H1 (cell line): ENCODE measurements around the gene SOX6. TPM values are rescaled to one million over a fixed set of nuclear protein-coding genes. Genes with fewer than 3 reads are reported as not detected.
A peak's percentile ranks its signal among the peaks of the same experiment; 100 is the strongest.

Experiments used
- CTCF ChIA-PET: fragments of 300-600 bp; sonication (Branson Sonifier 250); formaldehyde crosslinking; loops from one replicate; lab custom pipeline; 2021; ENCODE audit not compliant: partially characterized antibody; lab: Charles Lee
- POLR2A ChIA-PET: fragments of 300-600 bp; sonication (Branson Sonifier 250); formaldehyde crosslinking; loops from one replicate; lab custom pipeline; 2021; ENCODE audit warnings: inconsistent platforms; ENCODE audit not compliant: partially characterized antibody; lab: Charles Lee
- DNase-seq, 2 experiments: peaks; one replicate each; pipeline versions ENCODE4 v3.0.0 to v3.0.0-alpha.2; 2010 to 2022; ENCODE audit warnings: low spot score in 2 of 2, low read depth in 1 of 2, mixed read lengths in 1 of 2
- FAIRE-seq: peaks from 2 replicates; lab custom pipeline; 2011; peaks lifted over from hg19 to GRCh38; lab: Jason Lieb, UNC
- H2AFZ ChIP-seq: 2 replicates; pipeline ENCODE4 v1.8.1; 2012; ENCODE audit warnings: low read length, inconsistent platforms
- H2AK5ac ChIP-seq: 2 replicates; pipeline ENCODE4 v1.6.1; 2013; ENCODE audit warnings: low read depth, low read length
- H2BK120ac ChIP-seq: replicated peaks from 2 replicates; pipeline ENCODE3; 2013; ENCODE audit warnings: low read depth, low read length, inconsistent platforms
- H2BK12ac ChIP-seq: 2 replicates; pipeline ENCODE4 v1.6.1; 2013; ENCODE audit warnings: low read depth, low read length
- H2BK15ac ChIP-seq: 2 replicates; pipeline ENCODE4 v1.6.1; 2013; ENCODE audit warnings: low read length
- H2BK20ac ChIP-seq: 2 replicates; pipeline ENCODE4 v1.6.1; 2013; ENCODE audit warnings: low read length
- H2BK5ac ChIP-seq: 2 replicates; pipeline ENCODE4 v1.6.1; 2013; ENCODE audit warnings: low read depth, low read length
- H3K14ac ChIP-seq: 2 replicates; pipeline ENCODE4 v1.6.1; 2013; ENCODE audit warnings: inconsistent platforms; ENCODE audit not compliant: insufficient read length
- H3K18ac ChIP-seq: 2 replicates; pipeline ENCODE4 v1.6.1; 2013; ENCODE audit warnings: low read length; ENCODE audit errors: extremely low read depth
- H3K23ac ChIP-seq: 2 replicates; pipeline ENCODE4 v1.6.1; 2013; ENCODE audit warnings: inconsistent platforms; ENCODE audit not compliant: insufficient read length
- H3K23me2 ChIP-seq: 2 replicates; pipeline ENCODE4 v1.6.1; 2013; ENCODE audit warnings: low read depth, low read length
- H3K27ac ChIP-seq: 2 replicates; pipeline ENCODE4 v1.6.1; 2011; ENCODE audit warnings: low read depth, low read length, inconsistent platforms
- H3K27me3 ChIP-seq, 4 experiments: replicated peaks in 1 of 4; 1 replicate in 1 of 4; 2 replicates in 3 of 4; pipeline versions ENCODE4 v1.6.1 to v1.8.1; 2011 to 2013; ENCODE audit warnings: low read length in 3 of 4, mild to moderate bottlenecking in 3 of 4, inconsistent platforms in 2 of 4, mixed read lengths in 2 of 4, moderate library complexity in 1 of 4; ENCODE audit not compliant: control insufficient read depth in 3 of 4, insufficient read depth in 3 of 4; ENCODE audit errors: extremely low read depth in 1 of 4
- H3K36me3 ChIP-seq, 4 experiments: 2 replicates each; pipeline versions ENCODE4 v1.6.1 to v1.8.1; 2011 to 2013; ENCODE audit warnings: mild to moderate bottlenecking in 4 of 4, low read length in 3 of 4, moderate library complexity in 2 of 4, control low read depth in 1 of 4, inconsistent platforms in 1 of 4; ENCODE audit not compliant: insufficient read depth in 4 of 4, control insufficient read depth in 2 of 4
- H3K4ac ChIP-seq: replicated peaks from 2 replicates; pipeline ENCODE3; 2013; ENCODE audit warnings: low read length, low read depth, mixed read lengths, inconsistent platforms; ENCODE audit not compliant: insufficient read length
- H3K4me1 ChIP-seq, 4 experiments: replicated peaks in 1 of 4; 1 replicate in 1 of 4; 2 replicates in 3 of 4; pipeline versions ENCODE4 v1.6.1 to v1.8.1; 2011 to 2013; ENCODE audit warnings: low read length in 3 of 4, inconsistent platforms in 2 of 4, mixed read lengths in 1 of 4; ENCODE audit not compliant: insufficient read depth in 4 of 4, control insufficient read depth in 3 of 4
- H3K4me2 ChIP-seq, 2 experiments: 2 replicates each; pipeline versions ENCODE4 v1.6.1 to v1.8.1; 2011 to 2013; ENCODE audit warnings: low read depth in 2 of 2, low read length in 2 of 2, control low read depth in 1 of 2, inconsistent platforms in 1 of 2, mild to moderate bottlenecking in 1 of 2; ENCODE audit not compliant: insufficient read depth in 1 of 2
- H3K4me3 ChIP-seq, 4 experiments: fragments of 200-600, 300-600 bp in 1 of 4; sonication (generic), shearing (Covaris generic), sonication (Bioruptor Twin) in 1 of 4; 2 replicates each; pipeline versions ENCODE4 v1.5.1 to v1.8.1; 2011 to 2016; ENCODE audit warnings: low read length in 4 of 4, low read depth in 3 of 4, control low read depth in 2 of 4, inconsistent platforms in 2 of 4, mild to moderate bottlenecking in 2 of 4, mixed read lengths in 1 of 4, moderate library complexity in 1 of 4; ENCODE audit not compliant: insufficient read depth in 2 of 4; ENCODE audit errors: extremely low read depth in 1 of 4
- H3K56ac ChIP-seq: replicated peaks from 2 replicates; pipeline ENCODE3; 2013; ENCODE audit warnings: low read depth, mild to moderate bottlenecking, mixed read lengths, low read length, inconsistent platforms; ENCODE audit not compliant: insufficient read length
- H3K79me1 ChIP-seq: 2 replicates; pipeline ENCODE4 v1.6.1; 2013; ENCODE audit warnings: low read depth, low read length, control low read depth
- H3K79me2 ChIP-seq, 2 experiments: 2 replicates each; pipeline versions ENCODE4 v1.6.1 to v1.8.1; 2012 to 2013; ENCODE audit warnings: low read length in 2 of 2, mild to moderate bottlenecking in 2 of 2, inconsistent platforms in 1 of 2; ENCODE audit not compliant: insufficient read depth in 2 of 2, control insufficient read depth in 1 of 2
- H3K9ac ChIP-seq, 4 experiments: replicated peaks in 1 of 4; 1 replicate in 1 of 4; 2 replicates in 3 of 4; pipeline versions ENCODE4 v1.6.1 to v1.8.1; 2011 to 2013; ENCODE audit warnings: low read depth in 3 of 4, low read length in 3 of 4, control low read depth in 2 of 4, mild to moderate bottlenecking in 2 of 4, moderate library complexity in 2 of 4, inconsistent platforms in 1 of 4; ENCODE audit errors: extremely low read depth in 1 of 4
- H3K9me3 ChIP-seq, 2 experiments: 2 replicates each; pipeline versions ENCODE4 v1.6.1 to v1.8.1; 2012 to 2013; ENCODE audit warnings: mild to moderate bottlenecking in 2 of 2, moderate library complexity in 2 of 2, control low read depth in 1 of 2, inconsistent platforms in 1 of 2, low read depth in 1 of 2, low read length in 1 of 2, mixed read lengths in 1 of 2; ENCODE audit not compliant: insufficient read depth in 2 of 2
- H4K20me1 ChIP-seq, 2 experiments: replicated peaks in 1 of 2; 2 replicates each; pipeline versions ENCODE3 to v1.8.1; 2011 to 2013; ENCODE audit warnings: inconsistent platforms in 2 of 2, low read length in 2 of 2, mild to moderate bottlenecking in 1 of 2; ENCODE audit not compliant: insufficient read depth in 2 of 2, control insufficient read depth in 1 of 2
- H4K5ac ChIP-seq: 2 replicates; pipeline ENCODE4 v1.6.1; 2013; ENCODE audit warnings: low read length, low read depth, mixed read lengths, inconsistent platforms; ENCODE audit not compliant: insufficient read length
- H4K8ac ChIP-seq: 2 replicates; pipeline ENCODE4 v1.8.0; 2013; ENCODE audit warnings: mild to moderate bottlenecking, moderate library complexity, low read length, inconsistent platforms; ENCODE audit not compliant: insufficient read depth; ENCODE audit errors: extremely low read depth
- H4K91ac ChIP-seq: replicated peaks from 2 replicates; pipeline ENCODE3; 2013; ENCODE audit warnings: low read length, mixed read lengths, inconsistent platforms; ENCODE audit not compliant: insufficient read length
- ATF3 ChIP-seq: IDR thresholded peaks from 2 replicates; pipeline ENCODE4 v1.6.1; 2011; ENCODE audit warnings: low read depth, mild to moderate bottlenecking, low read length; ENCODE audit not compliant: insufficient read depth
- CBX8 ChIP-seq: fragments of 300-800, 300-1000 bp; sonication (generic); IDR thresholded peaks from 2 replicates; pipeline ENCODE4 v1.7.1; 2016; ENCODE audit warnings: low read depth, low read length, borderline replicate concordance
- CTCF ChIP-seq, 3 experiments: IDR thresholded peaks; 1 replicate in 2 of 3; 2 replicates in 1 of 3; pipeline versions ENCODE4 v1.5.1 to v1.6.1; 2011; ENCODE audit warnings: low read length in 3 of 3, mild to moderate bottlenecking in 3 of 3, inconsistent platforms in 2 of 3, low read depth in 1 of 3, moderate library complexity in 1 of 3; ENCODE audit not compliant: insufficient read depth in 1 of 3; ENCODE audit errors: control extremely low read depth in 1 of 3
- E2F6 ChIP-seq: IDR thresholded peaks from 2 replicates; pipeline ENCODE4 v1.6.1; 2012; ENCODE audit warnings: inconsistent platforms
- EZH2 ChIP-seq: fragments of 200-600 bp; sonication (generic); IDR thresholded peaks from 2 replicates; pipeline ENCODE4 v1.7.1; 2012; ENCODE audit warnings: low read depth, mild to moderate bottlenecking, moderate library complexity, low read length, inconsistent platforms; ENCODE audit not compliant: severe bottlenecking
- KDM5A ChIP-seq: fragments of 200-600 bp; IDR thresholded peaks from 2 replicates; pipeline ENCODE4 v1.7.1; 2012; ENCODE audit warnings: mild to moderate bottlenecking, low read length, inconsistent platforms, mixed read lengths
- MAX ChIP-seq: IDR thresholded peaks from 2 replicates; pipeline ENCODE4 v1.6.1; 2012; ENCODE audit warnings: inconsistent platforms
- SAP30 ChIP-seq: fragments of 300-600 bp; sonication (generic); IDR thresholded peaks from 2 replicates; pipeline ENCODE4 v1.7.1; 2012; ENCODE audit warnings: low read length, moderate library complexity, mild to moderate bottlenecking, inconsistent platforms; ENCODE audit not compliant: insufficient read depth, insufficient replicate concordance
- ZNF274 ChIP-seq: IDR thresholded peaks from 2 replicates; pipeline ENCODE4 v1.7.0; 2012; ENCODE audit warnings: low read length, borderline replicate concordance; ENCODE audit errors: extremely low read depth
- WGBS, 2 experiments: shearing (Covaris generic) in 1 of 2; methylation state at CpG; one replicate each; pipeline versions ENCODE4 v1.1.6 to v1.1.7; 2013 to 2015; ENCODE audit warnings: low lambda C conversion rate in 2 of 2, mixed read lengths in 2 of 2, inconsistent platforms in 1 of 2, low coverage in 1 of 2, missing lambda C conversion rate in 1 of 2; ENCODE audit not compliant: insufficient replicate concordance in 2 of 2, insufficient coverage in 1 of 2, insufficient read length in 1 of 2; ENCODE audit errors: extremely low coverage in 1 of 2, missing lambda C conversion rate in 1 of 2; 5-methylcytosine and 5-hydroxymethylcytosine counted together
- polyA plus RNA-seq, 7 experiments: library from polyadenylated mRNA; depleted of rRNA in 3 of 7; stranded (reverse) in 5 of 7; unstranded in 2 of 7; fragments of >200 nt in 5 of 7; fragments of 200-250 nt in 2 of 7; gene quantifications; 1 replicate in 5 of 7; 2 replicates in 1 of 7; 4 replicates in 1 of 7; pipeline versions ENCODE4 v1.2.1 to v1.2.3, GENCODE V29; 2011 to 2013; ENCODE audit warnings: missing spikeins in 2 of 7, mixed read lengths in 2 of 7
- total RNA-seq: library from RNA; stranded (reverse); fragmentation: NEBNext Ultra II Directional; extraction: Animal tissue kit (Norgen Biotek cat#: 25700); gene quantifications from 2 replicates; pipeline ENCODE4 v1.2.1, GENCODE V29; 2021

SOX6 gene
- total and polyA plus RNA-seq, 2 of the 8 experiments (the other 6 are each of a cell fraction or from before 2014, with no cell fraction given): 0.09 TPM; not detected in 1

GRCh38 chr11:16321148-16321547, 35.2 kb downstream of the SOX6 start:
- WGBS, 2 experiments: 89% methylated on average over 2 of the region's 2 CpGs; no CpG with 5 or more reads in 1 of the 2 experiments
- POLR2A ChIA-PET: no interaction called here
- no peaks in the 10 kb centered on the region for H3K36me3 ChIP-seq
- no peak for TF ChIP-seq SAP30
- no peak for TF ChIP-seq CTCF (IDR thresholded peaks at IDR 0.05; ENCODE audit: control extremely low read depth in 1 of 3, insufficient read depth in 1 of 3, low read depth in 1 of 3, low read length in 3 of 3)
- no peak for TF ChIP-seq KDM5A
- TF ChIP-seq ZNF274: no peak
- TF ChIP-seq E2F6: no peak
- no peak for TF ChIP-seq ATF3
- TF ChIP-seq EZH2: no peak
- no peak for TF ChIP-seq MAX
- no peak for TF ChIP-seq CBX8

More at GRCh38 chr11:16321148-16321547, 35.2 kb downstream of the SOX6 start:
- Histone ChIP-seq H3K9me3 (no peaks in the 10 kb centered on the region), H3K4me1 (no peaks in the 10 kb centered on the region), H3K27ac (no peak overlapping the region), H3K79me1 (no peaks in the 10 kb centered on the region), H2BK120ac (no peak overlapping the region), H2BK12ac (no peak overlapping the region), H2AFZ (no peak overlapping the region), H3K23ac (no peak overlapping the region), H3K4me3 (no peak overlapping the region), H3K4me2 (no peak overlapping the region), H3K56ac (no peak overlapping the region), H2BK5ac (no peak overlapping the region), H3K4ac (no peak overlapping the region), H2AK5ac (no peak overlapping the region), H3K23me2 (no peaks in the 10 kb centered on the region), H3K27me3 (no peaks in the 10 kb centered on the region), H3K14ac (no peak overlapping the region), H3K9ac (peak overlapping the region in 1 of 4 experiments; percentile 34; a peak in 1 of 7 replicates), H4K20me1 (no peaks in the 10 kb centered on the region), H2BK20ac (no peak overlapping the region), H2BK15ac (no peak overlapping the region), H4K8ac (no peak overlapping the region), H3K18ac (no peak overlapping the region), H4K5ac (no peak overlapping the region), H3K79me2 (no peaks in the 10 kb centered on the region), H4K91ac (no peak overlapping the region)
- DNase-seq: no peak
- CTCF ChIA-PET: no interaction called here
- FAIRE-seq: no peak
